ENCODE measurements around the gene PRRX1.

The PRRX1 gene

DNA sequence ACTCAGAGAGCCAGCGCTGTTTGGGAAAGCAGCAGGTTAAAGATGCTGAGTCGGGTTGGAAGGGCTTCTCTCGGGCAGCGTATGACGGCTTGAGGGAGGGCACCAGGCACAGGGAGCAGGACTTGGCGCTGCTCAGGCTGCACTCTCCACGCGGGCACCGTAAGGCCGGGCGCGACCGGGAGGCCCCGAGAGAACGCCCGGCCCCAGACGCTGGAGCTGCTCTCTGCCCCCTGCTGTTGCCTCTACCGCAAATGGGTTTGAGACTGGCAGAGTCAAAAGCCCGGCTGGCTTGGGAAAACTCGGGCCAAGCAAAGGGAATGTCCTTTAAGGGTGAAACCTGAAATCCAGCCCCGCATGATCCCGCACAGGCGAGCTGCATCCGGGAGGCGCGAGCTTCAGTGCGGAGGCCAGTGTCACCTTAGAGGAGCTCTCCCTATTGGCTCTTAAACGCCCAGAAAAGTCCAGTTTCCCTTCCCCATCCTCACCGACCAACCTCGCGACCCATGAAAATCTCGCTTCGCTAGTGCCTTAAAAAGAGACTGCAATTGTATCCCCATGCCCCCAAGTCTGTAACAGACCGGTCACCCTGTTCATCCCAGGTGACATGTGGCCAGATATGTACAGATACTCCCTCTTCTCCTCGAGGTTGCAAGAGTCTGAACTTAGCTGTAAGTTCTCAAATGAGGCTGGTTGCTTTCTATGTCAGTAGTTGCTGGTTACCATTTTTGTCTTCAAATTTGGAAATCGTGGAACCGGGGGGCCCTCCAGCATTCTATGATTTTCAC lies 1.1 kb downstream of the PRRX1 start:
- DNase-seq = peak; percentile 24

DNA sequence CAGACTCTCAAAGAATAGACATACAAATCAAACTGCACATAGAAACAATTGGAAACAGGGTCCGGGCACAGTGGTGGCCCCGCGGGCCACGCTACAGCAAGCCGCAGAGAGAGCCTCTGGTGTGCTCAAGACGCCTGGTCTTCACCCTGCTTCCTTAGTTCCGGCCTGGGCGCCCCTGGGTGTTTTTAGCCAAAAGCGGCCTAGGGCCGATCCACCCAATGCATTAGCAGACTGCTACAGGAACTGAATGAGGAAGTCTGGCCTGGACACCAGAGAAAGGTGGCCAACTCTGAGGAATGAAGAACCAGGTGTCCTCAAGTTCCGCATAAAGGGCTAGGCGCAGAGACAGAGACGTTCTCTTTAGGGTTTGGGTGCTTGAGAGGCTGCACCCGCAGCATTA lies 1.7 kb downstream of the PRRX1 start:
- no peak for DNase-seq

DNA sequence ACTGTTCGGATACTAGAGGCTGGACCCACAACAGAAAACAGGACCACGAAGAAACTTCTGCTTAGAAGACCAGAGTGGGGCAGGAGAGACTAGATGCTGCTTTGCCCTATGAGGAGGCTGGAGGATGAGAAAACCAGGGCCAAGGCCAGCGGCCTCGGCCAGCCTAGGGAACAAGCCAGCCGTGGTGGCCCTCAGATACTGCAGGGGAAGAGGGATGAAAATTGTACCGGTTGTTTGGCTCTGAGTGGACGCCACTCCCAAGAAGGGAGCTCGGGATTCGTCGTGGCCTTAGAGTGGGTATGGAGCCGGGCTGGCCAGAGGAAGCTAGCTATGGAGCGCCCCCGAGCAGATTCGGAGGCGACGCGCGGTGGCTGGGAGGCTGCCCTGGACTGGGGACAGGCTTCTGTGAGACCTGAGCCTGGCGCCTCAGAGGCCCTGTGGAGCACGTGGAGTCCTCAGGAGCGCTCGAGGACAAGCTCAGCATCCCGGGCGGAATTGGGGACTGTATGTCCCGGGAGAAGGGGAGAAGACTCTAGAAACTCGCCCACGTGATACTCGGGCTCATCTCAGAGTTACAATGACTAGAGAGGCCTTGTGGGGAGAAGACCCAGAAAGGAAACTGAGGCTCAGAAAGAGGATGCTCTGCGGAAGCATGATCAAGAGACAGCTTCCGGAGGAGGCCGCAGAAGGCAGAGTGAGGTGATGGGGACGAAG lies 2.8 kb downstream of the PRRX1 start:
- DNase-seq = no peak

DNA sequence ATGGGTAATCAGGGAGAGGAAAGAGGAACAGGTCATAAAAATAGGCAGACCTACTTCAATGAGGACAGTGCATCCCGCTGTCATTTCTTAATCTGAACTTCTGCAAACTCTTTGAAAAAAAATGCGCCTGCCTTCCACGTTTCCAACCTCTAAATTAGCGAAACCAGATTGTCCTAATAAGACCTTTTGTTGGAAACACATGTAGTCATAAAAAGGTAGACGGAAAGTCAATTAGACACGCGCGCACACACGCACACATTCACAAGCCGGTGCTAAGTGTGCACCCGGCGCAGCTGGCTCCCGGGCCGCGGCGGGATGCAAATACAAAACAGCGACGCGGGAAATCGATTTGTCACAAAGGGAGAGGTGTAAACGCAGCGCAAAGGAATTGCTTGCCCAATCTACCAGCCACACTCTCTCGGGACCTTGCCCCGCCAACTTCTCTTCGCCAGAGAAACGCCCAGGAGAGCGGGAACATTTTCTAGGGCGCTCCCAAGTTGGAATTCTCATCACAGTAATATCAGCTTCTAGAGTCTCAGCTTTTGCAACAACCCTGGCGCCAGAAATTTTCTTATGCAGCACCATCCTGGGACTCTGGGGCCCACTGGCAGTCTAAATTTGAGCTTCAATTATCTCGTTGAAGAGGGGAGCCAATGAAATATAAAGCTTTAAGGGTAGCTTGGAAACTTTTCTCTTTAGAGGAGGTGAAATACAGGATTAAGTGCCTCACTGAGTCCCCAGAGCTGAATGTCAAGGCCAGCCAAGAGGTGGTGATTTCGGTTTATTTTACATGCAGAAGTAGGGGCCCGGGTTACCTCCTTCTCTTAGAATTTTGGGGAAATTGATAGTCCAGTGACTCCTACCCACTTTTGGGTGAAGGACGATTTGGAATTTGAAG lies 4.5 kb downstream of the PRRX1 start:
- DNase-seq = peak; percentile 26

DNA sequence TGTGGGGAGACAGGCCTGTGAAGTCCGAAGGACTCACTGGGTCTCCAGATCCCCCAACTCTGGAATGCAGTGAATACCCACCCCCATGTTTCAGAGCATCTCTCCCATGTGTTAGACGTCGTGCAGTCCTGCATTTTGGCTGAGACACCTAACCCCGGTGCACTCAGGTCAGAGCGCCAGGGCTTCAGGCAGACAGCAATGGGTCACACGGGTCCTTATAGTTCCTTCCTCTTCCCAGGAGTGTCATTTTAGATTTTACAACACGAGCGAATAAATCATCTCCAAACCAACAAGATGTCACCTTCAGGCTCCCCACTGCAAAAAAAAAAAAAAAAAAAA lies 5.1 kb downstream of the PRRX1 start:
- DNase-seq = no peak

DNA sequence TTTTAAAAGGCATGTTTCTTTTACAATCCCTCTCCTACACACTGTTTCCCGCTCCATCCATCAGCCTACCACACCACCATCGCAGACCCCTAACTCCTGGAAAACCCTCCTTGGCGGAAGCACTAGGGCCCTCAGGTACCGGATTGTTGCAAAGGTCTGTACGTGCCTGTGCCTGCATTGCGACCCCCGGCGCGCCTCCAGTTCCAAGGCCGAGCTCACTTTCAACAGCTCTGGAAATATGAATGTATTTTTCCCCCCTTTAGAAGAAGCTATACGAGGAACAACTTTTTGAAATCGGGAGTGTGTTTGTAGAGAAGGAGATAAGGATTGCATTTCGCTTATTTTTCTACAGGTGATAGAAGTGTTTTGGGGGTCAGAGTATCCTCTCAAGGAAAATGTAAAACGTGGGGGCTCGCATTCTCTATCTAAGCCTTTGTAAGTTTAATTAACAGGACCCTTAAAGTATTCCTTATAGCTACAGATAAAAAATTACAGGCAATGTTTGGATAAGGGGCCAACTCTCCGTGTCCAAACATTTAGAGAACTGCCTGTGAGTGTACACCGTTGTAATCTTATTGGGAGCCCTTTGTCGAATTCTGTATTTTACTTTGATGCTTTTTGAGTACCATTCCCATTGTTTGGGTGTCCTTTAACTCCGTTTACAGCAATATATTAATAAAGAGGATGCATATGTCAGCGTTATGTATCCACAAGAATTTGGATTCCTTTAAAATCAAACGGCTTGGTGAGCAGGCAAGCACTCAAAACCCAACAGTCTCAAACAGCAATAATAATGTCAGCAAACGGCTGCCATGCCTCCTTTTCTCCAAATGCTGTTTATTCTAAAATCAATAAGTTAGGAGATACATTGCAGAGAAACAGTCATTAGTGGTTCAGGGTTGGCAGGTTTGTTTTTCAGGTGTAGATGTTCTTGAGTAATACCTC lies 5.9 kb downstream of the PRRX1 start:
- no peak for DNase-seq

DNA sequence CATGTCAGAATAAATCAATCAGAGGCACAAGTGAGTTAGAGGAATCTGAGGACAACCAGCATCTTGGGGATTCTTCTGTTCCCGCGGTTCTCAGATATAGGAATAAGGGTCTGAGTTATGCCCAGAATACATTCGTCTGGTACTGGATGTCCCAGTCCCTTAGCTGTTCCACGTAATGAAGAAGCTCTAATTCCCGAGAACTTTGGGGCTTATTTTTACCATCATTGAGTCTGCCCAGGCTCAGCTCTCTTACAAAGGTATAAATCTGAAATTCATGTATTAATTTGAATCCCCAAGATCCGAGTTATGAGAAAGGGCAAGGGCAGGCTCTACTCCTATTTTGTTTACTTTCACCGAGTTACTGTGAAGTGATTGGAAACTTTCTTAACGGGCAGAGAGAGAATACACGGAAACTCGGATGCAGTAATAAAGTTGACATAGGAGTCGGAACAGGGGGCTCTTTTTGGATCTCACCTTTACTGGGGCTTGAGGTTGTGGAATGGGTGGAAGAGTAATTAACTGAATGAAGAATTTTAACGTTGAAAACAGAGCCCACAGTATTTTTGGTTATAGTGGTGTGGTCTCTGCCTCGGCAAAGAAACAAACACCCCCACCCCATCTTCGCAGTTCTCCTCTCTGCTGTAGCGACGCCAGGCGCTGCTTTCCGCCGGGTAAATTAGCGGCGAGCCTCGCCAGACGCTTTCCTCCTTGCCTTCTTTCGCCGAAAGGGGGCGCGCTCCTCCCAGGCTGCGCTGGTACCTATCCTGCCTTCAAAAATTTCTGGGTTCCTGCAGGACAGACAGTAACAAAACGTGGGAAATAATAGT lies 7.1 kb downstream of the PRRX1 start:
- DNase-seq = peak; percentile 68

DNA sequence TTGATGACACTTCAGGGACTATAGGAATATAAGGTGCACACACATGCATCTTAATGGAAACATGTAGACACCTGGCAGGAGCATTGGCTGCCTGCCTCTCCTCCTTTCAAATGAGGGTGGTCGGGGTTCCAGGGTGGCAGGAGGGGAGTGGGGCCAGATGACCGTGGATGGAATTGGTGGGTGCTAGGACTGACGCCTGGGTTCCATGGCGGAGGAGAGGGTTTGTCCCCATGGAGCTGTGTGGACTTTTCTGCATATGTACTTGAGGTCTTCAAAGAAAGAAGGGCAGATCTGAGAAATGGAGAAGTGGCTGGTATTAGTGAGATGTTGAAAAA lies 7.7 kb downstream of the PRRX1 start:
- DNase-seq = no peak

DNA sequence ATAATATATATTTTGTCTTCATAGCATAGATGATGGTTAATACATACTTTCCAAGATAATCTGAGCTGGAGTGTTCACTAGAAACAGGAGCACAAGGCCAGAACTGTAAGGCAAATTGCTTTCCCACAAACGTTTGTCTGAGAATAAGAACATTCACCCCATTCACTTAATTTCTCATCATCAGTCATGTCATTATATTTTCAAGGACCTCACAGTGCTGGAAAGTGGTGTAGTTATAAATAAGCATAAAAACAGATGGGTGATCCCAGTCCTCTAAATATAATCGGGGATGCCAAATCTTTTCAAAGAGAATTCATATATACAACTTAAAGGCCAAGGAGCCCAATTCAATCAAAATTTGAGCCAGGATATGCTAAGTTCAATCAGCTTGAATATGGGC lies 8.4 kb downstream of the PRRX1 start:
- DNase-seq = no peak

DNA sequence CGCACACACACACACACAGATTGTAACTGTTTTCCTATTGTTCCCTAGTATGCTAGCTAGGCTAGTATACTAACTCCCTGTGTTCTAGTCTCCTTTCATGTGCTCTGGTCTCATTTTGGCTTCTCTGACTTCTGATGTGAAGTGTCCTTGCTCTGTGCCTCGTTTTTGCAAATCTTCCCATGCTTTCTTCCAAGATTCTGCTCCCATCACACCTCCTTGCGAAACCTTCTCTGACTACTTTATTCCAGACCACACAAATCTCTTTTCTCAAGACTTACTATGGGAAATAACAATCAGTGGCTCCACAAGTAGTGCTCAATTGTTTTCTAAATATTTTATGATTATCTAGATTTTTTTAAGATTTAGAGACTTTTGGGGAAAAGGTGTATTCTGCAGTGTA lies 10.3 kb downstream of the PRRX1 start:
- no peak for DNase-seq

DNA sequence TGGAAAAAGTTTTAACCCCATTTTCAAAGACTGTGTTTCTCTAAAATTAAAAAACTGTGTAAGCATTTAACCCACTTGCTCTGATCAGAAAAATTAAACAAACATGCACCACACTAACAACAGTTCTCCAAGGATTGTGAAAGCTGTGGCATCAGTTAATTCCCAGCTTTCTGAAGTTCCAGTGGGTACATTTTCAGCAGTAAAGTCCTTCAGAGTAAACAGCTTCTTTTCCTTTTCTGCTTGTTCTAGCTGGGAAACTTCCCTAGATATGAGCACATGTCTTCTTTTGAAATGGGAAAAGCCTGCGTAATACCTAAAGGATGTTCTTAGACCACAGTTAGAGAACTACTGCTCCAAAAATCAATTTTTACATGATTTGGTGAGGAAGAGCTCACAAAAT lies 11.1 kb downstream of the PRRX1 start:
- no peak for DNase-seq

DNA sequence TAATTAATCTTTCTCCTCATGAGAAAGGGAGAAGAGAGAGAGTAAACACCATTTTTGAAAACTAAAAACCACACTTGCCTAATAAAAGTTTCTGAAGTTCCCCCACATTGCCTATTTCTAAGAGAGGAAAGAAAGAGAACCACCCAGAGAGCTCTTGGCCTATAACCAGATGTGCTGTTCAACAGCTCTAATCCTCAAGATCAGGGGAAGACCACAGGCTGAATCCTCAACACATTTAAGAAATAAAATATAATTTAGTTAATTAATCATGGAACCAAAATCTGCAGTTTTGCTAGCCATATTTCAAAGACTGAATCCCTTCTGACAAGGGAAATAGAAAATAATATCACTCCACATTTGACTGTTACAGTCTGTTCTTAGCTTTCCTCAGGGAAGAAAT lies 11.9 kb downstream of the PRRX1 start:
- DNase-seq = no peak

DNA sequence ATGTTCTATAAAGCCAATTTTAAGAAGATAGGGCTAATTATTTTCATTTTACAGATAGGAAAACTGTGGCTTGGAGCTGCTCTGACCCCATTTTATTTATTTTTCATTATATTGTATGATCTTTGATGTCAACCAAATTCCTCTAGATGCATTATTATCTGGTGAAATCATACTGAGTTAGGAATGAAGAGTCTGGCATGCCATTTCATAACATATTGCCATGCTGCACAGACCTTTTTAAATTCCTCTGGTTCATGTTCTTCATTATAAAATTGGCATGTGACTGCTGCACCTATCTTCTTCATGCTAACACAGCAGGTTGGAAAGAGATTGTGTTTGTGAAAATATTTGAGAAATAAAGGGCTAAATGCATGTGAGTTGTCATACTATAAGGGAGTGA lies 12.7 kb downstream of the PRRX1 start:
- DNase-seq = no peak

DNA sequence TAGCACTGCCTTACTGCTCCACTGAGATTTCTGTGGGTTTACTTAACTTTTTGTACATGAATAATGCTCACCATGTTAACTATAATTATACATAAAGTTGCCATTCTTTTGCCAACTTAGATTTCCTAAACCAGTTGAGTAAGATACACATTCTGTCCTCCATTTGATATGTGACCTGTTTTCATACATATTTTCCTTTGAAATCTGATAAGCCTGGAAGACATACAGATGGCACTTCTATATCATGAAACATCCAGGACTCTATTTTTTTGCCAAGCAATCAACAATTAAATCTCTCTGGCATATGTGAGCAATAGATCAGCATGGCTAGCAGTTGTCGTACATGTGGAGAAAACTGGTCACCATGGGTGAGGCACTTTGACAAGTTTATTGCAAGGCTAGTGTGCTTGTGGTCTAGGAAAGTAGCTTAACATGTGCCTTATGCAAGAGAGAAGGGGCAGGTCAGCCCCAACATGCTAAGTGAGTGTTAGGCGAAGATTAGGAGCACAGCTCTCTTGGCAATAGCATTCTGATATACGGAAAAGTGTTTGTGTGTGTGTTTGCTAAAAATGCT lies 14.2 kb downstream of the PRRX1 start:
- no peak for DNase-seq

DNA sequence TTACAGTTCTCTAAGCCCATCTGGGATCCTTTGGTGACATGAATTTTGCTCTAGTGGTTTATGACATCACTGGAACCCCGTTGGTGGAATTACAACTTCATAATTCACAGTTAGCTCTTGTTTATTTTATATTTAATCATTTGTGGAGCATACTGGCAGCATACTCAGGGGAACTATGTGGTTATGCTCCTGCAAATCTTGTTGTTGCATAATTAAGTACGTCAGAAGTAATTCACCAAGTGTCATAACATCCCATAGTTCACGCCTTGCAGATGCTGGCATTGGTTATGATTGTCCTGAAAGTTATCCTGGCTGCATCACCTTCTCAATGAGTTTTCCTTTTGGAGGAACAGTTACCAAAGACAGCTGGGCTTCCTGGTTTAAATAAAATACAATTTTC lies 16.5 kb downstream of the PRRX1 start:
- DNase-seq = no peak

DNA sequence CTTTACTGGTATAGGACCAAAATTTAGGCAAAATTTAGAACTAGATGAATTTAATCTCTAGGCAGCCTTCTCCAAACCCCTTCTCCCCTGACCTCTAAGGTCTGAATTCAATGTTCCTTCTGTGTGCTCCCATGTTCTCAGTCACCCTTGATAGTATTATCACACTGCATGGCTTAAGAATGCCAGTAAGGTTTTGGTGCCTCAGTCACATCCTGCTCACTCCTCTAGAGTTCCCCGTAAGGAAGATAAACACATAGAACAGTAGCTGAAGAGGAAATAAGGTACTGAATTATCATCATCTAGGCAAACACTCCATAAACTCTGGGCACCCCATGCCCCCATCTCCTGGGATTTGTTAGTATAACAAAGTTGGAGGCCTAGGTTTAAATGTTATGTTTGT lies 18.2 kb downstream of the PRRX1 start:
- no peak for DNase-seq

DNA sequence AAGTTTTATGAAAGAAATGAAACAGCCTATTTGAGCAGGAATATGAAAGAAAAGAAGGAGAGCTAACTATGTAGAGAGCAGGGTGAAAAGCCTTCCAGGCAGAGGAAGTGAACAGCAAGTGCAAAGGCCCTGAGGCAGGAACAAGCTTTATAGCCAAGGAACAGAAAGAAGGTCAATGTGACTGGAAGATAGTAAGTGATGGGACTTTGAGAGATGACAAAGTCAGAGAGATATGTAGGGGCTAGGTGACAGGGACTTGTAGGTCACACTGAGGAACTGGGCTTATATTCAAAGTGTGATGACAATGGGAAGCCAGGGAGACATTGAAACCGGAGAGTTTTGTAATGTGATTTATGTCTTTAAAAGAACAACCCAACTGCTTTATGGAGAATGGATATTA lies 18.9 kb downstream of the PRRX1 start:
- DNase-seq = no peak

DNA sequence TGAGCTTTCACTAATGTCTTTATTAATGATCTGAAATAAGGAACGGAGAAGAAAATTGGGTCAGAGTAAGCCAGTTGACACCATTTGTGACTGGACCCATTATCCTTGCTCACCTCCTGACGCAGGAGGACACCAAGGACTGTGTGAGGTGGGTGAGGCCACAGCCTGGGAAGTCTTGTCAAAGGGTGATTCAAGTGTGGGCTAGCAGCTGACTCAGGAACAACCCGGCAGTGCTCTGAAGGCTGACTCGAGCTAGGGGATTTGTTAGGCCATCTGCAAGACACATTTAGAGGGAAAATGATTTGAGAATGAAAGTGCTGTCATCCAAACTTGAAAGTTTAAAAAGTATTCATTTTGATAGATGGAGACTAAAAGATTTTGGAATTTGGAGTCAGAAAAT lies 21.2 kb downstream of the PRRX1 start:
- DNase-seq = no peak

DNA sequence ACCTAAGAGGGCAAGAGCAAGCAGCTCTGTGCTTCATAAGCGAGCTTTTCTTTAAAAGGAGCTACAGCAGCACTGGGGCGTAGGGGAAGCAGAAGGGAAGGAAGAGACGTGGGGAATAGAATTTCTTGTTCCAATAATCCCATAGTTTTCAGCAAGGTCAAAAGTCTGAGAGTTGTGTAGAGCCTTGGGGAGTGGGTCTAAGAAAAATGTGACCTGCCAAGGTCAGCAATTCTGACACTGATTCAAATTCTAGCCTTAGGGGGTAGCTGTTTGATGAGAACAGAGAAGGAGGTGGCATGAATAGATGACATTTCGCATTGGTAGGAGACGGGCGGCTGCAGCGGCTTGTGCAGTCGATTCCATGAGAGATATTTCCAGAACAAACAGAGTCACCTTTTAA lies 22.4 kb downstream of the PRRX1 start:
- DNase-seq = no peak

DNA sequence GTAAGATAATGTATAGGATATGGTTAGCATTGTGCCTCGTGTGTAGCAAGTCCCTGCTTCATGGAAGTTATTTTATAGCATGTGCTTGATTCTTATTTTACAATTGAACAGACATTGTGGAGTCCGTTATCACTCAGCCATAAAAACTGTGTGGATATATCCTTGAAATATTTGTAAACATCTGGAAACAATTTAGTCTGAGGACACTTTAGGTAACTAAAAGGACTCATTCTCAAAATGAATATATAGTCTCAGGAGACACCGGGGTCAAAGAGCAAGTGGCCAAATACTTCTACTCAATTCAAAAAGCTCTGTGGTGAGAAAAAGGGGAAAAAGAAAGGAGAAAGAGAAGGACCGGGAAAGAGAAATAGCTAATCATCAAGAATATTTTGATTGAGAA lies 23.7 kb downstream of the PRRX1 start:
- DNase-seq = no peak

DNA sequence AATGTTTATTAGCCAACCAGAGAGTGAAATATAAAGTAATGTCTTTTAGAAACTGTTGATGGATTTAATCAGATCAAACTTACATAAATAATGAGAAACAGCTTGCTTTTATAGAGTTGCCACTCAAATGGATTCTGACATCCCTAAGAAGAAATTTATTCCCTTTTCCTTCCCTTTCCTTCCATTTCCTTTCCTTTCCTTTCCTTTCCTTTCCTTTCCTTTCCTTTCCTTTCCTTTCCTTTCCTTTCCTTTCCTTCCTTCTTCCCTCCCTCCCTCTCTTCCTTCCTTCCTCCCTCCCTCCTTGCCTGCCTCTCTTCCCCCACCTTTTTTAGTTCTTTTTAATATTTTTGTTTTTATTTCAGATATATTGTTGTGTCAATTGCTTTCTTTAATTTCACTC lies 27.3 kb downstream of the PRRX1 start:
- no peak for DNase-seq

Data from activated CD4-positive, alpha-beta T cell treated with anti-CD3 and anti-CD28 coated beads for 48 hours (primary cell).